ENCODE data around the gene STOX2. TPM values are rescaled to one million over a fixed set of nuclear protein-coding genes. Genes with fewer than 3 reads are reported as not detected.
"Not testable (repeated sequence)": the region's sequence is repeated elsewhere in the genome, so short reads cannot be mapped to it uniquely, and the experiment has no call there.

The STOX2 gene
- total RNA-seq, 2 experiments from 2014 or later, result not detected

DNA sequence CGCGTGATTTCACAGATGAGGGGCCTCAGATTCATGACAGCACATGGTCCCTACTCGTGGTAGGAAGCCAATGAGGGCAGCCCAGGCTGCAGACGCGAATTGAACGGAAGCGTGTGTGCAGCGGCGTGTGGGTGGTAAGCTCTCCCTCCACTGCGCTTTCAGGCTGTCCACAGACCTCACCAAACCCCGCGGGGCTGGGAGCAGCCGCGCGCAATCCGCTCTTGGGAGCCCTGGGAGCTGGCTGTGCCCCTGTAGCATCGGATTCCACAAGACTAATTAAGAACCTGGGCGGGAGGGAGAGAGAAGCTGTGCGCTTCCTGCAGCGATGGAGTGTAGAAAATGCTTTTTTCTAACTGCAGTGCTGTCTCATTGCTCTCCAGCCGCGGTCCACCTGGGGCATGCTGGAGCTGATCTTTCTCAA lies 134.9 kb downstream of the STOX2 start:
- peak overlapping the region; percentile 66 for H3K4me3 Mint-ChIP-seq
- H3K9me3 Mint-ChIP-seq, result no peaks in the 10 kb centered on the region
- peak; percentile 71 for DNase-seq
- peaks cover 14% of the 10 kb centered on the region for H3K4me1 Mint-ChIP-seq (ENCODE audit: low read depth)
- intact Hi-C loops (cut with micrococcal nuclease), result no loop called here
- H3K36me3 Mint-ChIP-seq (ENCODE audit: low read depth), result no peaks in the 10 kb centered on the region
- ChIA-PET CTCF (no interaction called here), POLR2A (no interaction called here)
- no peak overlapping the region for H3K27ac Mint-ChIP-seq
- TF ChIP-seq, protein P1, sequence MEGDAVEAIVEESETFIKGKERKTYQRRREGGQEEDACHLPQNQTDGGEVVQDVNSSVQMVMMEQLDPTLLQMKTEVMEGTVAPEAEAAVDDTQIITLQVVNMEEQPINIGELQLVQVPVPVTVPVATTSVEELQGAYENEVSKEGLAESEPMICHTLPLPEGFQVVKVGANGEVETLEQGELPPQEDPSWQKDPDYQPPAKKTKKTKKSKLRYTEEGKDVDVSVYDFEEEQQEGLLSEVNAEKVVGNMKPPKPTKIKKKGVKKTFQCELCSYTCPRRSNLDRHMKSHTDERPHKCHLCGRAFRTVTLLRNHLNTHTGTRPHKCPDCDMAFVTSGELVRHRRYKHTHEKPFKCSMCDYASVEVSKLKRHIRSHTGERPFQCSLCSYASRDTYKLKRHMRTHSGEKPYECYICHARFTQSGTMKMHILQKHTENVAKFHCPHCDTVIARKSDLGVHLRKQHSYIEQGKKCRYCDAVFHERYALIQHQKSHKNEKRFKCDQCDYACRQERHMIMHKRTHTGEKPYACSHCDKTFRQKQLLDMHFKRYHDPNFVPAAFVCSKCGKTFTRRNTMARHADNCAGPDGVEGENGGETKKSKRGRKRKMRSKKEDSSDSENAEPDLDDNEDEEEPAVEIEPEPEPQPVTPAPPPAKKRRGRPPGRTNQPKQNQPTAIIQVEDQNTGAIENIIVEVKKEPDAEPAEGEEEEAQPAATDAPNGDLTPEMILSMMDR (IDR thresholded peaks at IDR 0.05), result no peak
- peaks cover 30% of the 10 kb centered on the region for H3K27me3 Mint-ChIP-seq
- ATAC-seq, result peak; percentile 97

DNA sequence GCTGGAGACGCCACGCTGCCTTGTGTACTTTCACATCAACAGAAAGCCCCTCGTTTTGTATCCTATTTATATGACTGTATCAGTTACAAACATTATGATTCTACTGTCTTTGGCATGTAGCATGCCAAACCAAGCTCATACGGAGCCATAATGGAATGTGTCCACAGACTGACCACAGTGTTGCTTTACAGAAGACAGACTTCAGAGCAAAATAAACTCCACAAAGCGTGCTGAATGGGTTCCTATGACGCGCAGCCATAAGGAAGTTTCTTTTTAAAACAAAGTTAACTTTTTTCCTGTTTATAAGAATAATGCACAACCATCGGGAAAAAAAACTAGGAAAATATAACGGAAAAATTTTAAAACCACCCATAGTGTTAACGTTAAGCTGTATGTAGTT lies 136.0 kb downstream of the STOX2 start:
- DNase-seq (no peak), ATAC-seq (no peak)
- peaks cover 14% of the 10 kb centered on the region for H3K4me1 Mint-ChIP-seq (ENCODE audit: low read depth)
- peaks cover 26% of the 10 kb centered on the region for H3K27me3 Mint-ChIP-seq
- intact Hi-C loops (cut with micrococcal nuclease), result no loop called here
- POLR2A ChIA-PET, result interaction anchor here (0.6 kb wide), 1 partner anchor 21 kb away, joined by 3 read pairs; no protein-coding TSS in a partner anchor
- H3K4me3 Mint-ChIP-seq, result no peak overlapping the region
- peaks cover under 1% of the 10 kb centered on the region for H3K9me3 Mint-ChIP-seq
- CTCF ChIA-PET, result no interaction called here
- H3K27ac Mint-ChIP-seq, result no peak overlapping the region
- H3K36me3 Mint-ChIP-seq (ENCODE audit: low read depth), result no peaks in the 10 kb centered on the region
- TF ChIP-seq, protein P1 (IDR thresholded peaks at IDR 0.05), result no peak

DNA sequence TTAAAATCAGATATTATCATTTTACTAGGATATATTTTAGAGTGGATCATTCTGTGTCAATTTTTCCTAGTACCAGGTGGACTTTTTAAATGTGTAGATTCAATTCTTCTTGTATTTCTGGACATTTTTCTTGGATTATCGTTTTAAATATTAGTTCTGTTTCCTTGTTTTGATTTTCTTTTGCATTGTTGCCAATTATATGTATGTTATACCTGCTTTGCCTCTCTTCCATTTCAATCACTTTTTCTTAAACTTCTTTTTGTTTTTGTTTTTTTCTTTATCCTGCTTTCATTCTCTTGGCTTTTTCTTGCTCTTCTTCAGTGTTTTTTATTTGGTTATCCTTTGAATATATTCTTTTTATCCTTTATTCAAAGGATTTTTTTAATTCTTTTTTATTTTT lies 141.0 kb downstream of the STOX2 start:
- Mint-ChIP-seq H3K36me3 (ENCODE audit: low read depth) (no peaks in the 10 kb centered on the region), H3K4me3 (no peak overlapping the region), H3K9me3 (peaks cover 10% of the 10 kb centered on the region), H3K27ac (no peak overlapping the region), H3K4me1 (ENCODE audit: low read depth) (no peaks in the 10 kb centered on the region), H3K27me3 (peaks cover 12% of the 10 kb centered on the region)
- no peak for DNase-seq
- no peak for ATAC-seq
- intact Hi-C loops (cut with micrococcal nuclease), result no loop called here
- POLR2A ChIA-PET, result no interaction called here
- TF ChIP-seq, protein P1 (IDR thresholded peaks at IDR 0.05), result no peak
- CTCF ChIA-PET, result no interaction called here

DNA sequence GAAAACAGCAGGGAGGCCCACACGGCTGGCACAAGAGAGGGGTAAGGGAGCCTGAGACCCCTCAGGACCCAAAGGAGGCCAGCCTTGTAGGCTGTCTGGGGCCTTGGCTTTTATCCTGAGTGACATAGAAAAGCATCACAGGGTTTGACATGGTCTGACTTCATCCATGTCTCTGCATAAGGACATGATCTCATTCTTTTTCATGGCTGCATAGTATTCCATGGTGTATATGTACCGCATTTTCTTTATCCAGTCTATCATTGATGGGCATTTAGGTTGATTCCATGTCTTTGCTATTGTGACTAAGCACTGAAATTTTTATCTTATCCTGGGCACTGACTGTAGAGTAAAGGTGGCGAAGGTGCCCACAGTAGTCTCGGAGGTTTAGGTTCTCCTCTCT lies 146.2 kb downstream of the STOX2 start:
- intact Hi-C loops (cut with micrococcal nuclease); ATAC-seq; POLR2A ChIA-PET; H3K4me1 Mint-ChIP-seq (ENCODE audit: low read depth); H3K4me3 Mint-ChIP-seq; H3K27ac Mint-ChIP-seq; H3K36me3 Mint-ChIP-seq (ENCODE audit: low read depth); H3K27me3 Mint-ChIP-seq; DNase-seq; CTCF ChIA-PET; H3K9me3 Mint-ChIP-seq: not testable (repeated sequence)

DNA sequence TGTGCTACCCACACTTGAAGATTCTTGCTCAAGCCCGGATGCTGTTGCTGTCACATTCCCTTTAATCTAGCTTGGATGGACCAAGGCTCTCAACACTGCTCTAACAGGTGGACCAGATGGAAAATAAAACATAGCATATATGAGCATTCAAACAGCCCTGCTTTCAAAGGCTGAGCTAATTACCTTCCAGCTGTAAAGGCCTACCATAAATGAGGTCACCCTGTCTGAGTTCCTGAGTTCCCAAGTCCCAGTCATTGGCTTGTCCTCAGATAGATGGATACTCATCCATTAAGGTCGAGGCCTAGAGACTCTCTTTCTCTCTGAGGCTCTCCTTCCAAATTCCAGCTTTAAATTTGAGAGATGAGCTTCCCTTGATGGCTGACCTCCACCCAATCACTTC lies 147.5 kb downstream of the STOX2 start:
- Mint-ChIP-seq H3K4me3 (no peak overlapping the region), H3K27me3 (peaks cover 5% of the 10 kb centered on the region), H3K9me3 (peaks cover 2% of the 10 kb centered on the region), H3K27ac (no peak overlapping the region), H3K4me1 (ENCODE audit: low read depth) (no peaks in the 10 kb centered on the region), H3K36me3 (ENCODE audit: low read depth) (no peaks in the 10 kb centered on the region)
- ChIA-PET CTCF (interaction anchor here (1.2 to 1.5 kb wide), 2 partner anchors 47 to 116 kb away, joined by 3 read pairs; no protein-coding TSS in a partner anchor), POLR2A (no interaction called here)
- DNase-seq (no peak), ATAC-seq (no peak)
- intact Hi-C loops (cut with micrococcal nuclease), result no loop called here
- TF ChIP-seq, protein P1 (IDR thresholded peaks at IDR 0.05), result no peak

DNA sequence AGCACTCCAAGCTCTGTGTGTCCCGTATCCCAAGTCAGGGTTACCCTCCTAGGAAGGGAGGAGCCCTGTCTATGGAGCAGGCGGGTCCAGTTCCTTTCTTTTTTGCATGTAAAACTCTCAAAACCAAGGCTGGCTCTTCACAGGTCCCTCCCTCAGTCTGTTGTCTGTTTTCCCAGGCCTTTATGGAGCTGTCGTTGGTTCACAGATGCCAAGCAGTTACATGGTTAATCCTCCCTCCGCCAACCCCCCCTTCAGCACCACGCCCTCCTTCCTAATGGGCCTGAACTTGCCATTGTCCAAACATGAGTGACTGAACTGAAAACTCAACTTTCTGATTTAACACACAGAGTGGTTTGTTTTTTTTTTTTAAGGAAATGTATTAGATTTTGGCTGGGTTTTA lies 148.3 kb downstream of the STOX2 start:
- no peaks in the 10 kb centered on the region for H3K9me3 Mint-ChIP-seq
- H3K27me3 Mint-ChIP-seq, result peaks cover 5% of the 10 kb centered on the region
- intact Hi-C loops (cut with micrococcal nuclease), result no loop called here
- ATAC-seq (no peak), DNase-seq (no peak)
- H3K4me1 Mint-ChIP-seq (ENCODE audit: low read depth), result no peaks in the 10 kb centered on the region
- no peak overlapping the region for H3K4me3 Mint-ChIP-seq
- TF ChIP-seq, protein P1 (IDR thresholded peaks at IDR 0.05), result no peak
- H3K36me3 Mint-ChIP-seq (ENCODE audit: low read depth), result no peaks in the 10 kb centered on the region
- no peak overlapping the region for H3K27ac Mint-ChIP-seq
- CTCF ChIA-PET, result interaction anchor here (1.5 kb wide), 1 partner anchor 47 kb away, joined by 3 read pairs; no protein-coding TSS in a partner anchor
- POLR2A ChIA-PET, result no interaction called here

All from activated CD8-positive, alpha-beta T cell treated with anti-CD3 and anti-CD28 coated beads for 36 hours (primary cell).